Mammary epithelial cell (primary cell): ENCODE results near the gene CFAP69.

Source experiments
- EZH2 ChIP-seq: IDR thresholded peaks from 2 replicates; pipeline ENCODE4 v1.6.1; 2012; ENCODE audit warnings: low read length, inconsistent platforms, borderline replicate concordance
- TF ChIP-seq, protein P1 (sequence below), 2 donors: IDR thresholded peaks in 1 of 2; conservative IDR thresholded peaks in 1 of 2; 2 replicates each; pipeline ENCODE4 v1.5.1; 2011 to 2012; ENCODE audit warnings: inconsistent platforms in 2 of 2, low read length in 2 of 2, mild to moderate bottlenecking in 2 of 2, control low read depth in 1 of 2, low read depth in 1 of 2; ENCODE audit not compliant: insufficient read depth in 1 of 2; ENCODE audit errors: extremely low read depth in 1 of 2

DNA sequence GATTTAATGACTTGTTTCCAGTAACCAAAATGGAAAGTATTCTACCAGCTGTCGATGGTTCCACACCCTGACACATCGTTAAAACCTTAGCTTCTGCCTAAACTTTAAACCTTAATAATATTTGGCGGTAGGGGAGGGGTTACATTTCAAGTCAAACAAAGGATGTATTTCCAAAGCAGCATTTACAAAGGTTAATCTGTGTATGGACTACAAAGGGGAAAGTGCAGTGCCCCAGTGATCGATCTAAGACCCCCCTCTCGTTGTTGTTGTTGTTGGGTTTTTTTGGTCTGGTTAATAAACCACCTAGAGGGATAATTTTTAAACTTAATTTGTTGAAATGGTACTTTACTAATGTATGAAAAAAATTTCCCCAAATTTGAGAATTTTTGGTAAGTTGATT, 34.5 kb upstream of the CFAP69 start:
- TF ChIP-seq EZH2, result no peak
- TF ChIP-seq, protein P1, sequence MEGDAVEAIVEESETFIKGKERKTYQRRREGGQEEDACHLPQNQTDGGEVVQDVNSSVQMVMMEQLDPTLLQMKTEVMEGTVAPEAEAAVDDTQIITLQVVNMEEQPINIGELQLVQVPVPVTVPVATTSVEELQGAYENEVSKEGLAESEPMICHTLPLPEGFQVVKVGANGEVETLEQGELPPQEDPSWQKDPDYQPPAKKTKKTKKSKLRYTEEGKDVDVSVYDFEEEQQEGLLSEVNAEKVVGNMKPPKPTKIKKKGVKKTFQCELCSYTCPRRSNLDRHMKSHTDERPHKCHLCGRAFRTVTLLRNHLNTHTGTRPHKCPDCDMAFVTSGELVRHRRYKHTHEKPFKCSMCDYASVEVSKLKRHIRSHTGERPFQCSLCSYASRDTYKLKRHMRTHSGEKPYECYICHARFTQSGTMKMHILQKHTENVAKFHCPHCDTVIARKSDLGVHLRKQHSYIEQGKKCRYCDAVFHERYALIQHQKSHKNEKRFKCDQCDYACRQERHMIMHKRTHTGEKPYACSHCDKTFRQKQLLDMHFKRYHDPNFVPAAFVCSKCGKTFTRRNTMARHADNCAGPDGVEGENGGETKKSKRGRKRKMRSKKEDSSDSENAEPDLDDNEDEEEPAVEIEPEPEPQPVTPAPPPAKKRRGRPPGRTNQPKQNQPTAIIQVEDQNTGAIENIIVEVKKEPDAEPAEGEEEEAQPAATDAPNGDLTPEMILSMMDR (conservative IDR thresholded peaks at IDR 0.05 in 1 of 2, IDR thresholded peaks at IDR 0.05 in 1 of 2; ENCODE audit: extremely low read depth in 1 of 2, insufficient read depth in 1 of 2, low read depth in 1 of 2, low read length in 2 of 2), result no peak
